Heart right ventricle (tissue), 16 donors: Measurements from ENCODE around the gene GPER1. TPM values are rescaled to one million over a fixed set of nuclear protein-coding genes. Genes with fewer than 3 reads are reported as not detected.

Source experiments
- ATAC-seq, 8 donors: fragments of 200-7000 bp; cut with Tn5 transposase; one replicate each; pipeline ENCODE4 v1.9.1; 2020; ENCODE audit warnings: mild to moderate bottlenecking in 8 of 8, moderate library complexity in 8 of 8, moderate number of reproducible peaks in 1 of 8
- DNase-seq, 2 donors: peaks; one replicate each; pipeline ENCODE4 v3.0.0-alpha.2; 2020
- H3K27ac ChIP-seq, 10 donors: fragments of 200-600 bp; sonication (generic) in 2 of 10; one replicate each; pipeline versions ENCODE4 v1.5.0 to v1.8.0; 2020 to 2022; ENCODE audit warnings: mild to moderate bottlenecking in 3 of 10
- H3K27me3 ChIP-seq, 7 donors: fragments of 200-600 bp; one replicate each; pipeline ENCODE4 v1.8.0; 2021 to 2022; ENCODE audit warnings: mild to moderate bottlenecking in 2 of 7
- H3K36me3 ChIP-seq, 9 donors: fragments of 200-600 bp; sonication (generic) in 1 of 9; one replicate each; pipeline versions ENCODE4 v1.5.0 to v1.8.0; 2020 to 2022; ENCODE audit warnings: mild to moderate bottlenecking in 2 of 9
- H3K4me1 ChIP-seq, 9 donors: fragments of 200-600 bp; sonication (generic) in 1 of 9; one replicate each; pipeline versions ENCODE4 v1.5.0 to v1.8.0; 2020 to 2022; ENCODE audit warnings: mild to moderate bottlenecking in 4 of 9
- H3K4me3 ChIP-seq, 10 donors: fragments of 200-600 bp; sonication (generic) in 2 of 10; one replicate each; pipeline versions ENCODE4 v1.5.0 to v1.8.0; 2020 to 2022; ENCODE audit warnings: mild to moderate bottlenecking in 7 of 10, moderate library complexity in 2 of 10
- H3K9me3 ChIP-seq, 11 donors: fragments of 200-600 bp in 10 of 11; sonication (generic) in 2 of 11; one replicate each; pipeline versions ENCODE4 v1.5.0 to v1.8.0; 2013 to 2022; ENCODE audit warnings: mild to moderate bottlenecking in 2 of 11, control low read depth in 1 of 11, moderate library complexity in 1 of 11
- CTCF ChIP-seq, 9 donors: fragments of 200-600 bp; sonication (generic) in 2 of 9; IDR thresholded peaks; one replicate each; pipeline versions ENCODE4 v1.5.0 to v1.8.0; 2021 to 2022; ENCODE audit warnings: antibody characterized with exemption in 9 of 9, mild to moderate bottlenecking in 5 of 9, moderate library complexity in 1 of 9
- WGBS, 2 donors: extraction: QIAGEN DNeasy Blood & Tissue Kit; methylation state at CpG; one replicate each; pipeline ENCODE4 v1.1.7; 2013; ENCODE audit warnings: inconsistent platforms in 1 of 2; 5-methylcytosine and 5-hydroxymethylcytosine counted together
- intact Hi-C, 10 donors: fragments of 100-400 bp; cut with DNase I; formaldehyde crosslinking; loops; one replicate each; pipeline versions ENCODE4 v1.11.1 to v1.14.2; 2022
- polyA plus RNA-seq, 2 donors: library from polyadenylated mRNA; stranded (reverse); fragments of 200-250 nt; gene quantifications; one replicate each; pipeline ENCODE4 v1.2.3, GENCODE V29; 2013
- total RNA-seq, 10 donors: library from RNA; stranded (reverse); fragmentation: NEBNext Ultra II Directional in 3 of 10; extraction: Animal tissue kit (Norgen Biotek cat#: 25700) in 3 of 10; gene quantifications; one replicate each; pipeline versions ENCODE4 v1.2.1 to v1.2.4, GENCODE V29; 2021 to 2023
- donor health status: Arrhythmogenic right ventricular cardiomyopathy.
- donor health status: ischemic (EF 13 %, LVEDD 7.1; RV severe dilation, severe dysfunction).
- donor health status: healthy with polysubstance abuse.
- donor health status: DM: no; HTN: yes; CAD: no.
- donor health status: DM: no; HTN: no; CAD: no.
- donor health status: ischemic (EF 25% LVEDD 6.9; RV normal size, moderate dysfunction).
- donor health status: ischemic (EF 25% LVEDD 5.7; RV mildly dilated, moderate dysfunction).
- donor health status: healthy.
- donor health status: DM: yes; HTN: yes; CAD: no.
- donor health status: Ischemic cardiomyopathy.
- donor health status: ischemic (EF 35%, LVEDD 5.7; RV mildly dilated, moderate dysfunction).
- donor health status: nonischemic (EF 11% LVEDD 7.7; RV severe dilation, severe dysfunction).
- donor health status: DM: yes; HTN: yes; CAD: no.
- donor health status: PGD.
- donor health status: ischemic (EF 29% LVEDD 5.4; RV normal size, mild dysfunction).
- donor health status: nonischemic (EF 23%, LVEDD 6.1; RV moderate dilation, normal function).

GPER1 gene
- total and polyA plus RNA-seq, 12 donors = 1.1 to 4.7 (median 1.9) TPM

GRCh38 chr7:1106793-1107421, 19.0 kb downstream of the GPER1 start:
- 62 to 65% methylated on average over 20 of the region's 20 CpGs for WGBS, 2 donors
- Histone ChIP-seq H3K4me1 (peaks cover 0 to 42% (median 3%) of the 10 kb centered on the region in 9 donors), H3K36me3 (no peaks in the 10 kb centered on the region), H3K27me3 (no peaks in the 10 kb centered on the region), H3K27ac (peak overlapping the region in 1 of 10 donors; percentile 15), H3K4me3 (no peak overlapping the region), H3K9me3 (no peaks in the 10 kb centered on the region)
- DNase-seq = no peak
- ATAC-seq = no peak
- TF ChIP-seq CTCF (IDR thresholded peaks at IDR 0.05) = no peak
- intact Hi-C loops = no loop called here

- TF ChIP-seq CTCF (IDR thresholded peaks at IDR 0.05) = no peak
- Histone ChIP-seq H3K27me3 (no peaks in the 10 kb centered on the region), H3K27ac (no peak overlapping the region), H3K4me1 (peaks cover 0 to 45% (median 3%) of the 10 kb centered on the region in 9 donors), H3K36me3 (no peaks in the 10 kb centered on the region), H3K9me3 (no peaks in the 10 kb centered on the region), H3K4me3 (no peak overlapping the region)
- DNase-seq (no peak), ATAC-seq (no peak)
- 78 to 87% methylated on average over 27 to 30 of the region's 30 CpGs for WGBS, 2 donors
- intact Hi-C loops = no loop called here
Observed at GRCh38 chr7:1108264-1108920, 20.5 kb downstream of the GPER1 start.

- ATAC-seq (no peak), DNase-seq (no peak)
- Histone ChIP-seq H3K9me3 (no peaks in the 10 kb centered on the region), H3K4me3 (no peak overlapping the region), H3K36me3 (no peaks in the 10 kb centered on the region), H3K27ac (peak overlapping the region in 2 of 10 donors; percentile 9 to 31), H3K4me1 (peaks cover 0 to 32% (median 0%) of the 10 kb centered on the region in 9 donors), H3K27me3 (no peaks in the 10 kb centered on the region)
- TF ChIP-seq CTCF (IDR thresholded peaks at IDR 0.05) = no peak
- intact Hi-C loops = no loop called here
- WGBS, 2 donors = 94 to 95% methylated on average over 55 of the region's 55 CpGs
Observed at GRCh38 chr7:1109581-1110310, 21.8 kb downstream of the GPER1 start.

- Histone ChIP-seq H3K4me3 (no peak overlapping the region), H3K36me3 (no peaks in the 10 kb centered on the region), H3K27ac (peak overlapping the region in 2 of 10 donors; percentile 9 to 31), H3K27me3 (no peaks in the 10 kb centered on the region), H3K4me1 (peaks cover 0 to 26% (median 0%) of the 10 kb centered on the region in 9 donors), H3K9me3 (no peaks in the 10 kb centered on the region)
- peak in 1 of 2 donors; percentile 53 for DNase-seq
- TF ChIP-seq CTCF (IDR thresholded peaks at IDR 0.05) = no peak
- intact Hi-C loops = no loop called here
- 83 to 93% methylated on average over 28 of the region's 28 CpGs for WGBS, 2 donors
- ATAC-seq = peak in 3 of 8 donors; percentile 21 to 36 (median 25)
Observed at GRCh38 chr7:1110358-1110757, 22.4 kb downstream of the GPER1 start.
